Smooth muscle cell of the coronary artery (primary cell): ENCODE data around the gene NUBP2. TPM values are rescaled to one million over a fixed set of nuclear protein-coding genes. Genes with fewer than 3 reads are reported as not detected.

ENCODE experiments used
- total RNA-seq: library from RNA; depleted of rRNA; stranded (reverse); fragments of >200 nt; gene quantifications from 2 replicates; pipeline ENCODE4 v1.2.3, GENCODE V29; 2014; ENCODE audit warnings: low replicate concordance

Gene NUBP2, protein sequence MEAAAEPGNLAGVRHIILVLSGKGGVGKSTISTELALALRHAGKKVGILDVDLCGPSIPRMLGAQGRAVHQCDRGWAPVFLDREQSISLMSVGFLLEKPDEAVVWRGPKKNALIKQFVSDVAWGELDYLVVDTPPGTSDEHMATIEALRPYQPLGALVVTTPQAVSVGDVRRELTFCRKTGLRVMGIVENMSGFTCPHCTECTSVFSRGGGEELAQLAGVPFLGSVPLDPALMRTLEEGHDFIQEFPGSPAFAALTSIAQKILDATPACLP
- total RNA-seq = 30.3 and 65.2 TPM in 2 replicates

DNA sequence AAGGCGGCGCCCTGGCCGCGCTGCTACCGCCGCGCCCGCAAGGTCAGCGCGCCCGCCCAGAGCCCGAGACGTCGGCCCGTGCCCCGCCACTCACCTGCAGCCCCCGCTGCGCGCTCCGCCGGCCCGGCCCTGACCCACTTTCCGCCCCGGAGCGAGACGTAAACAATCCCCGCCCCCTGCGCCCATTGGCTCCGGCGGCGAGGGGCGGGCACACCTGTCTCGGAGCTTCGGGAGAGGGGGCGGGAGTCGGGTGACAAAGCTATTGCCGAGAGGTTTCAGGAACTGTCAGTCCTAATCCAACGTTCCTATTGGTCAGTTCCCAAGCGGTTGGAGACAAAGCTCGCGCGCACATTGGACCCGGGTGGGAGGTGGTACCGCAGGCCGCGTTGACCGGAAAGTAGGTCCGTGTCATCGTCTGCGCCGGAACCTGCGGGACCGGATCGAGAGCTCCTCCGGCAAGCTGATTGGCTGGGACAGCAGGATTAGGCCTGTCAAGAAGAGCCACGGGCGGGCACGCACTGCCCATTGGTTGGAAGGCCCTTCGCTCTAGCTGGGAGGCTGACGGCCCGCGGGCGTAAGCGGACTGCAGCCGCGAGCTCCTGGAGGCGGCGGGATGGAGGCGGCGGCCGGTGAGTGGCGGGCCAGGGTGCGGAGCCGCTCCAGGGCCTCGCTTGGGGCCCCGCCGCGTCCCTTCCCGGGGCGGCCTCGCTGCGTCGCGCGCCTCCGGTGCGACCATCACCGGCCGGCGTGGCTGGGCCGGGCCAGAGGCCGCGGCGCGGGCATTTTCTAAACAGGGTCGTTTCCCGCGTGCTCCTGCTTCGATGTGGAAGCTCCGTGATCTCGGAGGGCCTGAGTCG lies at the start of gene NUBP2, which contains the start of gene SPSB3:
TSS of gene NUBP2 (plus strand) at position 553 of the 857 bp plus-strand sequence. CDS start at position 614, 61 bp downstream.
TSS of gene SPSB3 (minus strand) at position 164 of the 857 bp plus-strand sequence. CDS start 1,088 bp downstream, outside the sequence.

DNA sequence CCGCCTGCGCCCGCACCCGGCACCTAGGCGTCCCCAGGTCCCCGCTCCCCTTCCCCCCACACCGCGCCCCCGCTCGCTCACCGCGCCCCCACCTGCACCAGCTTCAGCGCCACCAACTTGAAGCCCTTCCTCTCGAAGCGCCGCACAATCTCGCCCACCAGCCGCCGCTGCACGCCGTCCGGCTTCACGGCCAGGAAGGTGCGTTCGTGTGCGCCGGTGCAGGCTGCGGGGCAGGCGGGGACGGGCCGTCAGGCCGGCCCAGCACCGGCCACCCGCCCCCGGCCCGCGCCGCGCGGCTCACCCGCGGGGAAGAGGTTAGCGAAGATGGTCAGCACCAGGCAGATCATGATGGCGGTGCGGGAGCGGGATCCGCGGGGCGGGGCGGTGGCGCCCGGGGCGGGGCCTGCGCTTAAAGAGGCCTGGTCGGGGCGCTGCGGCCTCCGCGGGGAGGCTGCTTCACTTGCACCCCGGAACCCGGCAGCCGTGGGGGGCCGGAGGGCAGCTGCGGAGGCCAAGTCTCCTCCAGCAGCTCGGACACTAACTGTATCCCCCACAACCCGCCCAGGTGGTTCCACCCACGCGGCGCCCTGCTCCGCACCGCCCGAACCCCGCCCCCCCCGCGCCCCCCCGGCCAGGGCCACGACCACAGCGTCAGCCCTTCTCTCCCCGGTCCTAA lies 11.4 kb upstream of the NUBP2 start, which contains the start of gene NME3:
TSS of gene NME3 (minus strand) at position 356 of the 676 bp plus-strand sequence. CDS start at position 347, 9 bp downstream.

DNA sequence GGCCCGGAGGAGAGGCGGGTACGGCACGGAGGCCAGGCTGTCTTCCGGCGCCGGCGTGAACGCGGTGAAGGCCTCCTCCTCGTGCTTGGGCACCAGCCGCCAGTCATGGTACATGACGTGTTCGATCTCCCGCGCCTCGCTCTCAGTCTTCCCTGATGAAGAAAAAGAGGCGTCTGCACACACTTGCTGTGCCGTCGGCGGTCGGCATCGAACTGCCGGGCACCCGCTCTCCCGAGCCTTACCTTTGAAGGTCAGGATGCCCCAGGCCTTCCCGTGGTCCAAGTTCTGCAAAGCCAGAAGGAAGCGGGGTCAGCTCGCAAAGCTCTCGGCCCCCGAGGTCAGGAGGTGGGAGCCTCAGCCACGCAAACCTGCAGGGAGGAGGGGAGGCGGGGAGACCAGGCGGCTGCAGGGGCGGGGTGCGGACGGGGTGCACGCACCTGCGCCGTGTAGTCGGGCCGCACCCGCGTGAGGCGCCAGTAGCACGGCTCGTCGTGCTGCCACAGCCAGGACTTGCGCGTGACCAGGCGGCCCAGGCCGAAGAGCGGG lies 10.3 kb upstream of the NUBP2 start, which contains the start of gene EME2:
TSS of gene EME2 (plus strand) at position 449 of the 546 bp plus-strand sequence. CDS start 418 bp downstream, outside the sequence.

DNA sequence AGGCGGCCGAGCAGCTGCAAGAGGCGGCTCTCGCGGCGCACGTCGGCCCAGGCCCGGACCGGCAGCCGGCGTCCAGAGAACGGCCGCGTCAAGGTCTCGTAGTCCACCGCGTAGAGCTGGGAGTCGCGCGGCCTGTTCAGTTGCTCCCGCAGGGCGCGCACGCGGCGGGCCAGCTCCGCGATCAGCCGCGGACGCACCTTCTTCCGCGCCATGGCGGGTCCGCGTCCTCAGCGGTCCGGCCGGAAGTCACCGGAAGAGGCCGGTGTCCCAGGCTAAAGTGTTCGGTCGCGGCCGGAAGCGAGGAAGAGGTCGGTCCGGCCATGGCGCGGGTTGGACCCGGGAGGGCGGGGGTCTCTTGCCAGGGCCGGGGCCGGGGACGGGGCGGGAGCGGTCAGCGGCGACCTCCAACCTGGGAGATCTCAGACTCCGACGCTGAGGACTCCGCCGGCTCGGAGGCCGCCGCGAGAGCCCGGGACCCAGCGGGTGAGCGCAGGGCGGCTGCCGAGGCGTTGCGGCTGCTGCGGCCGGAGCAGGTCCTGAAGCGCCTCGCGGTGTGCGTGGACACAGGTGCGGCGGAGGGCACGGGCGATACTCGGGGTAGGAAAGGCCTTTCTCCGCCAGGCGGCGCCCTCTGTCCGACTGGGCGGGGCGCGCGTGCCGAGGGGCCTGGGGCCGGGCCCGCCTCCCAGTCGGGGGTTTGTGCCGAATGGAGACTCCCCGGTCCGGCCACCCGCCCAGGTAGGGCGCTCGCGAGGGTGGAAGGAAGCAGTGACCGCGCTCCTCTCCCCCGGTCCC lies 9.7 kb upstream of the NUBP2 start, which contains the start of gene MRPS34:
TSS of gene MRPS34 (minus strand) at position 227 of the 795 bp plus-strand sequence. CDS start at position 212, 15 bp downstream.

DNA sequence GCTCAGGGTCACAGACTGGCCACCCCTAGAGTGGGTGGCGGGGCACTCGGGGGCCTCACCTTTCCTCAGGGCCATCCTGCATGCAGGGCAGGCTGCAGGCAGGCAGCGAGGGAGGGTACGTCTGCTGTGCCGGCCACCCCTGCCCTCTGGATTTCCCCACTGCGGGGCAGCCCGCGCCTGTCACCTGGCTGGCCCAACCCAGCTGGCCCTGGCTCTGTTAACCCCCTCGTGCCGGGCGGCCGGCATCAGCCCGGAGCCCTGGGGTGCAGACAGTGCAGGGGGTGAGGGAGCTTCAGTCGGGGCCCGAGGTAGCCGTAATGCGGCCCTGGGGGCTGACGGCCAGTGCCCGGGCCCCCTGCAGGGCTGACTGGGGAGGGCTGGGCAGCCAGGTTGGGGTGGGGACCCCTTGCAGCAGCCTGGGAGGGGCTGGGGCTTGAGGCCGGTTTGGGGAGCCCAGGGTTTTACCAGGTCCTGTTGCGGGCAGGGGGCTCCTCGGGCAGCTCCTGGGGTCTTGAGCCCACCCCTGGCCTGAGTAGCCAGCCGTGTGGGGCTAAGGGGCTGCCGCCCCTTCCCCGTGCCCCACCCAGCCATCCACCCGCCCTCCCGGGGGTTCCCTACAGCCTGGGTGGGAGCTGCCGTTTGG lies 10.9 kb downstream of the NUBP2 start, which contains the start of gene IGFALS:
TSS of gene IGFALS (minus strand) at position 128 of the 643 bp plus-strand sequence. CDS start at position 75, 53 bp downstream.

DNA sequence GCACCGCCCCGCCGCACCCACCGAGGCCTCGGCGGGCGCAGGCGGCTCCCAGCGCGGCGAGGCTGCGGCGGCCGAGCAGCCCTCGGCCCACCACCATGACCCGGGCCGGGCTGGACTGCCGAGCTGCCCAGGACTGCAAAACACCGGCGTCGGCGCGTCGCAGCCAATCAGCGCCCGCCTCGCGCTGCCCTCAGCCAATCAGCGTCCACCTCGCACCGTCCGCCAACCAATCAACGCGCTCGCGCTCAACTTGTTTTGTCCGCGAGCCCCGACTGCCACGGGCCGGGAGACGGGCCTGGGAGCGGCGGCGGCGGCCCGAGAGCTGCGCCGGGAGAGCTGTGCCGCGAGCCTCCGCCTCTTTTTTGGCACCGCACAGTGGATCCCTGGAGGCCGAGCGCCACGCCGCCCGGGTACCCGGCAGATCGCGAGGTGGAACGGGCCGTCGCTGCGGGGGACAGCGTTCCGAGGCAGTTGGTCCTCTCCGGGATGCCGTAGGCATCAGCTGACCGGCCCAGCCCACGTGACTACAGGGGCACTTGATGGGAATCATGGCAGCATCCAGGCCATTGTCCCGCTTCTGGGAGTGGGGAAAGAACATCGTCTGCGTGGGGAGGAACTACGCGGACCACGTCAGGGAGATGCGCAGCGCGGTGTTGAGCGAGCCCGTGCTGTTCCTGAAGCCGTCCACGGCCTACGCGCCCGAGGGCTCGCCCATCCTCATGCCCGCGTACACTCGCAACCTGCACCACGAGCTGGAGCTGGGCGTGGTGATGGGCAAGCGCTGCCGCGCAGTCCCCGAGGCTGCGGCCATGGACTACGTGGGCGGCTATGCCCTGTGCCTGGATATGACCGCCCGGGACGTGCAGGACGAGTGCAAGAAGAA lies 44.2 kb downstream of the NUBP2 start, which contains the start of the genes FAHD1 and HAGH:
TSS of gene FAHD1 (plus strand) at position 516 of the 883 bp plus-strand sequence. CDS start at position 549, 33 bp downstream.
TSS of gene HAGH (minus strand) at position 135 of the 883 bp plus-strand sequence. CDS start at position 97, 38 bp downstream.

Other genes starting within 250 kb of the NUBP2 start
- gene TMEM204, start 249.3 kb upstream of the NUBP2 start, total RNA-seq = 19.0 and 45.4 TPM in 2 replicates
- 23.9 and 68.7 TPM in 2 replicates for gene IFT140, start 170.9 kb upstream of the NUBP2 start, total RNA-seq
- gene CRAMP1, start 170.6 kb upstream of the NUBP2 start, total RNA-seq = 4.4 and 4.8 TPM in 2 replicates
- 8.8 and 26.7 TPM in 2 replicates for gene JPT2, start 104.7 kb upstream of the NUBP2 start, total RNA-seq
- 31.8 and 51.6 TPM in 2 replicates for gene MAPK8IP3, start 76.8 kb upstream of the NUBP2 start, total RNA-seq
- 35.7 and 45.9 TPM in 2 replicates for gene NME3, start 11.4 kb upstream of the NUBP2 start, total RNA-seq
- 5.0 TPM in 2 replicates for gene EME2, start 10.2 kb upstream of the NUBP2 start, total RNA-seq
- gene MRPS34, start 9.8 kb upstream of the NUBP2 start, total RNA-seq = 71.6 and 87.2 TPM in 2 replicates
- 30.8 and 55.7 TPM in 2 replicates for gene SPSB3, start 389 bp upstream of the NUBP2 start, total RNA-seq
- gene IGFALS, start 10.7 kb downstream of the NUBP2 start, total RNA-seq = under 0.01 TPM in 2 replicates
- 51.5 and 65.6 TPM in 2 replicates for gene HAGH, start 43.9 kb downstream of the NUBP2 start, total RNA-seq
- gene FAHD1, start 44.2 kb downstream of the NUBP2 start, total RNA-seq = 71.6 and 134 TPM in 2 replicates
- 0.23 TPM in 1 of 2 replicates, not detected in the other for gene MEIOB, start 89.2 kb downstream of the NUBP2 start, total RNA-seq
- not detected in 2 replicates for gene HS3ST6, start 135.5 kb downstream of the NUBP2 start, total RNA-seq
- gene MSRB1, start 160.2 kb downstream of the NUBP2 start, total RNA-seq = 4.8 and 8.5 TPM in 2 replicates
- 0.12 TPM in 1 of 2 replicates, not detected in the other for gene RPL3L, start 171.7 kb downstream of the NUBP2 start, total RNA-seq
- 221 and 281 TPM in 2 replicates for gene NDUFB10, start 176.6 kb downstream of the NUBP2 start, total RNA-seq
- gene RPS2, start 181.9 kb downstream of the NUBP2 start, total RNA-seq = 3,947 and 4,144 TPM in 2 replicates
- not detected in 2 replicates for gene RNF151, start 183.9 kb downstream of the NUBP2 start, total RNA-seq
- gene TBL3, start 189.1 kb downstream of the NUBP2 start, total RNA-seq = 36.2 and 36.5 TPM in 2 replicates
- not detected in 2 replicates for gene NOXO1, start 198.5 kb downstream of the NUBP2 start, total RNA-seq
- 6.4 and 11.7 TPM in 2 replicates for gene GFER, start 201.2 kb downstream of the NUBP2 start, total RNA-seq
- gene SYNGR3, start 207.0 kb downstream of the NUBP2 start, total RNA-seq = 0.94 and 4.9 TPM in 2 replicates
- 9.9 and 12.0 TPM in 2 replicates for gene ZNF598, start 226.9 kb downstream of the NUBP2 start, total RNA-seq
- gene NPW, start 236.8 kb downstream of the NUBP2 start, total RNA-seq = 0.23 and 0.60 TPM in 2 replicates
- 8.2 and 48.6 TPM in 2 replicates for gene NHERF2, start 243.9 kb downstream of the NUBP2 start, total RNA-seq